ENCODE measurements around the gene LRP1B.
"Not testable (repeated sequence)": the region's sequence is repeated elsewhere in the genome, so short reads cannot be mapped to it uniquely, and the experiment has no call there.

The LRP1B gene

DNA sequence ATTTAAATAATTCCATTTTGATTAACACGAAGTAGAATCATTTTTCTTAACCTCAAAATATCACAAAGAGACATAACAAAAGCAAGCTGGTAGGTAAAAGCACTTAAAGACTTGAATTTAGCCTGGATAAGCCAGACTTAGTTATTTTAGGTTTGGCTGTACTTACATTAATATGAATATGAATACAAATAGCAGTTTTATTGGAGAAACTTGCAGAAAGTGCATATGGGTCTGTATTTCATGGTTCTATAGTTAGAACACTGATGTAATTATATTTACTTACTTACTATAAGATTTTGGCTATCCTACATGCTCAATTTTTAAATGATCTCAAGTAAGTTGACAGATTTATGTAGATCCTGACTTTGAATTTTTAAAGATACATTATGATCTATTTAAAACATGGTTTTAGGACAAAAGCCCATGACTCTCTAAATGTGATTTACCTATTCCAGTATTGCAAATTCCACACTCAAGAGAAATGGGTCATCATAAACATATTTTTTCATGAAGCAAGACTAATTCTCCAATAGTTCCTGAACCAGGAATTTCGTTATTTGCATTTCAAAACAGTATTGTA, 1775.2 kb downstream of the LRP1B start:
- no peak for DNase-seq

DNA sequence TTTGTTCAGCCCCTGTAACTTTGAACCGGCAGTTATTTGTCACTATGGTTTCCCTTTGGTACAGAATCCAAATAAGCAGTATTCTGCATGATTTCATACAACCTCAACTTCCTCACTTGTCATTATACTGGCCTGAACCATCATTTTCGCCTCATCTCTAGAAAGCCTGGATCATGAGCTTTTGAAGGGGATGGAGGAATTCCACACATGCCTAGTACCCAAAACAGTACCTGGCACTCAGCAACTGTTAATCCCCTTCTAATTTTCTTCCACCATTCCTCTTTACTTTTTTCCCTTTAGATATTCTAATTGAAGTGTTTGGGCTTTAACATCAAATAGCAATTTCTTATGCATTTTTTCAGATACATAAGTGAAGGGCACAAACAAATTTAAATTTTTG, 1776.3 kb downstream of the LRP1B start:
- DNase-seq, result no peak

DNA sequence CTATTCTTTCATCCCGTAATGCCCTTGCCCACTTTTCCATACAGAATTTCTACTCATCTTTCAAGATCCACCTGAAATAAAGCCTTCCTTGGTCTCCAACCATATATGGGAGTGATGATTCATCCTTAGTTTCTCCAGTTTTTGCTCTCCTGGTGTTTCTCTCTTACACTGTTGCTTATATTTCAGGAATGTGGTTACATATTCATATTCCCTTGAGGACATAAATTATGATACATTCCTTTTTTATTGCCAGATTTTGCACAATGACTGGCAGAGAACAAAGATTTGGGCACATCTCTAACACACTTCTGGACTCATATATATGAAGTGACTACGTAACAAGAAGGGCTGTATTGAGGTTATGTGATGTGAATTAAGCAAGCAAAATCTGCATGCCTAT, 1777.3 kb downstream of the LRP1B start:
- DNase-seq, result no peak

DNA sequence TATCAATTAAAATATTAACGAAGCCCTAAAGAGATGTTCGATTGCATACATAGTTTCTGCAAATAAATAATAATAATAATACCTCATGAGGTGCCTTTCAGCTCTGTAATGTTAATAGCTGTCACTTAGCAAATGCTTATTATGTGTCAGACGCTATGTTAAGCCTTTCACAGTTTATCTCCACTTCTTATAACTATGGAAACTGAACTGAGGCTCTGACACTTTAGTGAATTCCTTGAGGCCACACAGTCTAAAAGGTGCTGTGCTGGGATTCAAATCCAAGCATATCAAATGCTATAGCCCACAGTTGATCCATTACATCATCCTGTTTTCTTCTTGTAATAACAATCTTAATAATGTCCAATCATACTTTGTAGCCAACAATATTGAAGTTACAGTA, 1779.1 kb downstream of the LRP1B start:
- DNase-seq, result no peak

DNA sequence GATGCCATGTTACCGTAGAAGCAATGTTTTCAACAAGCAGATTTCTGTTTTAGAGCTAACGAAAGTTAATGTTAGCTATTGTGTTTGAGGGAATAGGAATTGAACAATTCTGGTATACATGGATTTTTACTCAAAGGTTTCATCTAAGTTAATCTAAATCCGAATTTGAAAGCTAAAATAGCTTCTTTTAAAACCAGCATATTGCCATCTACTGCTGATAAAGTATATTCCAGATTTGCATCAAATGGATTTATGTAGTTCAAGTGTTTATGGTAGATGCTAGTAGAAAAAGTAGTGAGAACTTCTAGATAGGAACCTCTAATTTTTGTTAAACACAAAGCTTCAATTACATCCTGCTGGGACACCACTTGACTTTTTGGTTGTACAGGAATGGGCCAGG, 1781.1 kb downstream of the LRP1B start:
- DNase-seq, result no peak

DNA sequence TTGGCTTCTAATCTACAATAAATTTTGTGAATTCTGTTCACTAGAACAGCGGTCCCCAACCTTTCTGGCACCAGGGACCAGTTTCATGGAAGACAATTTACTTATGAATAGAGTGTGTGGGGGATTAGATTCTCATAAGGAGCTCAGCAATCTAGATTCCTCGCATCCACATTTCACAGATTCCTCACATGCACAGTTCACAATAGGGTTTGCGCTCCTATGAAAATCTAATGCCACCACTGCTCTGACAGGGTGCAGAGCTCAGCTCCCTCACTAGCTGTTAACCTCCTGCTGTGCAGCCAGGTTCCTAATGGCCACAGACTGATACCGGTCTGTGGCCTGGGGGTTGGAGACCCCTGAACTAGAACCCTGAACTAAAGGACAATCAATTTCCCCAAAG, 1782.0 kb downstream of the LRP1B start:
- DNase-seq, result no peak

DNA sequence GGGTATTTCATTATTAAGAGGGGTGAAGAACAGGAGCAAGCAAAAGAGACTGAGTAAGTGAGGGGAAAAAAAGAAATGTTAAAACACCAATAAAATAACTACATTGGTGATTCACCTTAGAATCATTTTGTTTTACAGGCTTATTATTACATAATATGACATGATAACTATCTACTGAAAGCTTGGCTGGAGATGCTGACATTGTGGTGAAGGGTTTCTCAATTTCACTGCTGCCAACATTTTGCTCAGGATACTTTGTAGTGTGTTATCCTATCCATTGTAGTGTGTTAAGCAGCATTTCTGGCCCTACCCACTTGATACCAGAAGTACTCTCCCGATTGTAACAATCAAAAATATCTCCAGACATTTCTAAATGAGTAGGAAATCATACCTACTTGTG, 1786.0 kb downstream of the LRP1B start:
- no peak for DNase-seq

DNA sequence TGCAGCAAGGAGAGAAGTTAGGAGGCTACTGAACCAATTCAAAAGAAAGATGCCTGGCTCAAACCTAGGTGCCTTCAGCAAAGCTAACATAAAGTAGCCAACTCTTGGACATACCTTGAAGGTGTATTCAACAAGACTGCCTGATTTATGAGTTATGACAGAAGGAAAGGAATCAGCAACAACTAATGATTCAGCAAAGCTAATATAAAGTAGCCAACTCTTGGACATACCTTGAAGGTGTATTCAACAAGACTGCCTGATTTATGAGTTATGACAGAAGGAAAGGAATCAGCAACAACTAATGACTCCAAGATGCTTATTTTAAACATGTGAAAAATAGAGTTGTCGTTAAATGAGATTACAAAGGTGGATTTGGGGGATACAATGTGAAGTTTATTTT, 1786.5 kb downstream of the LRP1B start:
- not testable (repeated sequence) for DNase-seq

DNA sequence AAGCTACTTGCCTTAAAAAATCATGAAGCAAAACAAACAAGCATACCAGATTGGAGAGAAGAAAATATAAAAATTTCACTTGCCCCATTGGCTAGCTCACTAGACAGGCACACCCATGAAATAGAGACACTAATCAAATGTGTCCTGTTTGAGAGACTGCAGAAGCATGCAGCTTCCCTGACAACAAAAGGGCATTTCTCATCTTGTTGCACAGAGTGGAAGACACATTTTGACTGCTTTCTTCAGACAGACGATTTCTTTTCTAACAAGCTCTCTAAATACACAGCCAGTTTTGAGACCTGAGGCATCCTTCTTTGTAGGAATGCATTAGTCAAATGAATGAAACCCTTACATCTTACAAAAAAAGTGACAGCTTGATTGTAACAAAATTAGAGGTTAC, 1792.0 kb downstream of the LRP1B start:
- no peak for DNase-seq

DNA sequence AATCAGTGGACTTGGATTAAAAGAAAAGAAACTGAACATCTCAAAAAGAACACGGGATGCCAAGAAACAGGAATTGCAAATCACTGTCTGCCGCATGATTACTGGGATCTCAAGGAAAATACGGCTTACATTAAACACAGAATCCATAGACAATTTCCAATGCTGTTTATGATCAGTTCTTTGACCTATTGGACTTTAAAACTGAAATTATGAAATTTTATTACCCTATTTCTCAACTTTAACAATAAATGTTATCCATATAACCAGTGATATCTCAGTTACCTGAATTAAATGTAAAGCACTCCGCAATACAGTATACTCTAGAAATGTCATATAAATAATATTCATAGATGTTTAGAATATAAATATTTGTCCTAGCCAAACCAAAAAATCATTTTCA, 1793.8 kb downstream of the LRP1B start:
- no peak for DNase-seq

DNA sequence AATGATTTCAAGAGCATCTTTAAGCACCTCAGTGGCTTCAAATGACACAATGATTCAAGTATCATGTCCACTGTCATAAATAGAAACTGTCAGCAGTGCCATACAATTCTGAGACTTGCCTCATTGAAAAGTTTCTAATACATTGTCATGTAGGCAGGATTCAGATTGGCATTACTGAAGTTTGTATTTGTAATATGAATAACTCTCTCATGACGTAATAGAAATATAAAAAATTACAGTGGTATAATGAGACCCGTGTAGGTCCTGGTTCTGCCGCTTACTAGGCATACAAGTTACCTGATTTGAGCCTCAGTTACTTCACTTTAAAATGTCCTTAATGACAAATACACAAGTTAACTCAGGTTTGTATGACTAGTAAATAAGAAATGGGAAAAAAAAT, 1814.5 kb downstream of the LRP1B start:
- DNase-seq, result no peak

DNA sequence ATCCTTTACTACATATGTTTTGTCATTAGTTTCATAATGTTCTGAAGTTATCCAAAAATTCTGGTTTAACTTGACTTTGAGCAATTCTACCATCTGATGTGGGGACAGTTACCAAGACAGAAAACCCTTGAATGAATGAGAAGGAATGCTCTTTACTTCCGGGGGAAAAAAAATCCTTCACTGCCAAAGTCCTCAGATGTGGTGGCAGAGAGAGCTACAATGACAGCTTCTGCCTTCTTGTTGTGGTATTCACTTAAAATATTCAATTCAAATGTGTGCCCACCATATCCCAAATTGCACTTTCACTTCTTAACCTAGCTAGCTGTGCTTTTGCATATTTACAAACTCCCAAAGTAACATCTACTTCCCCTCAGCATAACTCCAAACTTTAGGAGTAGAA, 1818.9 kb downstream of the LRP1B start:
- DNase-seq, result no peak

DNA sequence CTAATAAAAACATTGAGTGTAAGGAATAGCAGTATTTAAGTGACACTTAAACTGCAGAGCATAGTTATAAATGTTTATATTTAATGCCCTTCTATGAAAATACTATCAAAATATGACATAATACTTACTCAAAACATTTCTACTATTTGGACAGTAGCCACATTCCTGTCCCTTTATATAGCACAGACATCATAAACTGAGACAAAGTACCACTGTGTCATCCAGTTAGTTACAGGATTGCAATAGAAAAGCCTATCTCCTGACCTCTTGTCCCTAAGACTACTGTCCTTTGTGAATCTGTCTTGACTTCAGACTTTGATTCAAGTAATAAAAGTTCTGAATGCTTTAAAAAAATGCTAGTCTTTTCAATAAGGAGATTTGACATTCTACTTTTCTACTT, 1822.1 kb downstream of the LRP1B start:
- DNase-seq, result no peak

DNA sequence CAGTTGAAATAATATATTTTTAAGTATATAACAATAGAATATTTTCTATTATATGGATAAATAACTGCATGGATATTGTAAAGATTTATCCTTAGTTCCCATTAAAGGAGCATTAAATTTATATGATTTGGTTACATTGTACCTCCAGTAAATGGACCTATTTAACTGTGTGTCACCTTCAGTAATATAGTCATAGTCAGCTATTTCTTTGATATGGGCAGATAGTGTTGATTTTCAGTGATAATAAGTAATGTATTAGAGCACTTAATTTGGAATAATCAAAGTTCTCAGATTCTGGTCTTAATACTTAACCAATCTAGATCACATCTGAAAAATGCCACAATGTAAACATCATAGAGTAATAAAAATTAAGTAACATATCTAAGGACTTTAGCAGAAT, 1823.3 kb downstream of the LRP1B start:
- no peak for DNase-seq

DNA sequence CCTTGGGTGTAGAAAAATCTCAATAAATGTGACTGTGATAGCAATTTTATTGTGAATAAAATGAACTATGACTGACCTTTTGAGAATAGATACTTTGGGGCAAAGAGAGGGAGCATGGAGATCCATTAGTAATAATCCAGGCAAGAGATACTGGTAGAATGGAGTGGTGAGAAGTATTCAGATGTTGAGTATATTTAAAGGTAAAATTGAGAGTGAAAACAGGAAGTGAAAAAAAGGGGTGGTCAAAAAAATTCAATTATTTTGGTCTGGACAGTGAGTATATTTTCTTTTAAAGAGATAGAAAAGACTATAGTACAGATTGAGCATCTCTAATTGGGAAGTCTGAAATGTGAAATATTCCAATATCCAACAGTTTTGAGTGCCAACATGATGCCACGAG, 1835.0 kb downstream of the LRP1B start:
- DNase-seq, result no peak

DNA sequence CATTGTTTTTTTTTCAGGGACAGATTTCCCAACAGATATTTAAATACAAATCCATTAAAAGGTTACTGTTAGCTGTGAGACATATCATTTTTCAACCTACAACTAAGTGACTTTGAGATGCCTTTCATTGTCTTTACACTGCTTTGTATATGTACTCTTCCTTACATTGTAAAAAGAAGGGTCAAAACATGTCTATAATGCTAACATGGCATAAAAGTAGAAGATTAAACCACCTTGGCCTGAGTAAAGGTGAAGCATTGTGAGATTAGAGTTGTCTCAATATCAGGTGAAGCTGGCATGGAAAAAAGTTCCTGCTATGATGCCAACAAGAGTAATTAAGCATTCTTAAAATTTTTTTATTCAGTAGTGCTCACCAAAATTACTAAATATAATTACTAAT, 1842.1 kb downstream of the LRP1B start:
- no peak for DNase-seq

DNA sequence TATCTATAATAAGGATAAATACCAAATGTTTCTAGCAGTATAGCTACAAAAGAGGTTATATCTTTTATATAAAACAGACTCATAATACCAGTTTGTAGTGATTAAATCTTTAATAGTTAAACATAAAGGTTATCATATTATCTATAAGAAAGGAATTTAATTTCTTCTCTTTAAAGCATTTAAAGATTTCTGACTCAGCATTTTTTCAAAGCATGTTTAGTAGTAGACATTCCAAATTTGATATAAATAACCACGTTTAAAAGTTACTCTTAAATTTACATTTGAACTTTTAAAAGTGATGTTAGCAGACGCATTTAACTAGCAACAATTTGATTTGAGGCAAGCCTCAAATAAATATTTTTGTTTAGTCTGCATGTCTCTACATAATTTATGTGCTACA, 1842.6 kb downstream of the LRP1B start:
- no peak for DNase-seq

DNA sequence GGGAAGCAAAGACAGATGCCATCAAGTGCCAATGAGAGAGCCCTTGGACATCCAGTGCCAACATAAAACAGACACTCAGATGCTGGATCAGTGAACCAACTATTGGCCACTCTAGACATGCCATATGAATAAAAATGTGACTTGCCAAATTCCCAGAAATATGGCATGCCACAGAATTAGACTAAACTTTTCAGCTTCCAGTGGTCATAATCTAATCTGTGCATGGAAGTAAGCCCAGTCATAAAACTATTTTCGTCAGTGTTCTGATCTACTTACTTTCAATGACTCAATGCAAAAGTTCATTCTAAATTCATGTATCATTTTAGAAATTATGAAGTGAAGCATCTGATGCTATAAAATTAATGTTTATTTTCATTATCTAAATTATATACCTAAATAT, 1844.4 kb downstream of the LRP1B start:
- DNase-seq, result no peak

DNA sequence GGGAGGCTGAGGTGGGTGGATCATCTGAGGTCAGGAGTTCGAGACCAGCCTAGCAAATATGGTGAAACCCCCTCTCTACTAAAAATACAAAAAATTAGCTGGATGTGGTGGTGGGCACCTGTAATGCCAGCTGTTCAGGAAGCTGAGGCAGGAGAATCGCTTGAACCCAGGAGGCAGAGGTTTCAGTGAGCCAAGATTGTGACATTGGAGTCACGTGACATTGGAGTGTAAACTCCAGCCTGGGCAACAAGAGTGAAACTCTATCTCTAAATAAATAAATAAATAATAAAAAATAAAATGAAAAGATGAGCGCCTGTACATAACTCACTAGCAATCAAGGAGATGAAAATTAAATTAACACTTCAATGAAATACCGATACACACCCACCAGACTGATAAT, 1853.5 kb downstream of the LRP1B start:
- not testable (repeated sequence) for DNase-seq

DNA sequence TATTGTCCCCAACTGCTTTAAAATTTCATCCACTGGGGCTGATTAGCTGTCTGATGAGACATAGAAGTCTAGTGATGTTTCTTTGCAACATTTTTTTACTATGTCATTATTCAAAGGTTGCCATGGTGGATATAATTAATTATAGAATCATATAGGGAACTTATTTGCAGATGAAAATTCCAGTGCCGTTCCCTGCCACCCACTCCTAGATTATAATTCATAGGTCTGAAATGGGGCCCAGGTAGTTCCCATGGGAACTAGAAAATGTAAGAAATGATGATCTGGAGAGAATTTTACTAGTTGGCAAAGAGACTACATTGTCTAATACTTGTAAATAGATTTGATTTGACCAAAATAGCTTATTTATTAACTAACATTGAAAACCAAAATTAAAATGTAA, 1854.2 kb downstream of the LRP1B start:
- DNase-seq, result no peak

DNA sequence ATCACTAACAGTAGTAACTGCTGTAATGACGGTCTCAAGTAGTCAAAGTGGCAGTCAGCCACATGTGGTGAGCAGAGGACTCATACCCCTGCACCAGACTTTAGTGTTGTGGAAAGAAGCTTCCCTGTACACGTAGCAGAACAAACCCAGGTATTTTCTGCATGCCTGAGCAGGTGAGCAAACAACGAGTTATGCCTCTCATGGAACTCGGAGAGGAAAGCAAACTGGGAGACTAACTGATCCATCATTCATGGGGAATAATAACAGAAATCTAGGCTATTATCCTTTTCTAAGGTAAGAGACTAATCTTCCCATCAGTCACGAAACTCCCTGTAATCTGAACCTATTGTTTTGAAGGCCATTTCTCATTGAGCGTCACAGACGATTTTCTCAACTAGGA, 1855.4 kb downstream of the LRP1B start:
- DNase-seq, result no peak

DNA sequence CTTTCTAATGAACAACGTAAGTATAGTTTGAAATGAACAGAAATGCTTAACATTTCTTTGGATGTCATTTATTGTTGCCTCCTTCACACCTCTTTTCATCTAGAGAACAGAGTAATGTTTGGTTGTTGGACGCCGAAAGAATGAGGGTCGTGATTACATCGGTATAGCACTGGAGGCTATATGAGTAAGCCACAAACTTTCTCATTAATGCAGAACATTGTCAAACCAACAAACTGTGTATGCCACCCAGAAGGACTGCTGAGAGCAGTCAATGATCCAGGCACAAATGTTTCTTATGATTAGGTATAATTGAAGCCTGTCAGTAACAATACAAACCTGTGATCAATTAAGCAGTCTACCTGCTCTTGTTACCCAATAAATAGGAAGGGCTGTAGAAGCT, 1855.9 kb downstream of the LRP1B start:
- DNase-seq, result no peak

DNA sequence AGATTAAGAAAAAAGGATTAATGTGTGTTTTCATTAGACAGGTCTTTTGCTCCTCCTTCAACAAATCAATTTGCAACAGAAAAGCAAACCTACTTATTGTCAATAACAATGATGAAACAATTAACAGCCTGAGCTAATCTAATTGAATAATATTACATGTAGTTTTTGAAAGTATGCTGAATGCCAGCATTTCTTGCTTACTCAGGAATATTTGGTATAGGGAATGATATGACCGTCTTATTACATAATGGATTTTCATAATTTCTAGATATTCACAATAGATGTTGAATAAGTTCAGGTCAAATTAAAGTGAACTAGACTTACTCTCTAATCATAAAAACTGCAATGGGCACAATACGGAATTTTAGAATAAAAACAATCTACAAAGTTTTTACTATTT, 1856.9 kb downstream of the LRP1B start:
- no peak for DNase-seq

DNA sequence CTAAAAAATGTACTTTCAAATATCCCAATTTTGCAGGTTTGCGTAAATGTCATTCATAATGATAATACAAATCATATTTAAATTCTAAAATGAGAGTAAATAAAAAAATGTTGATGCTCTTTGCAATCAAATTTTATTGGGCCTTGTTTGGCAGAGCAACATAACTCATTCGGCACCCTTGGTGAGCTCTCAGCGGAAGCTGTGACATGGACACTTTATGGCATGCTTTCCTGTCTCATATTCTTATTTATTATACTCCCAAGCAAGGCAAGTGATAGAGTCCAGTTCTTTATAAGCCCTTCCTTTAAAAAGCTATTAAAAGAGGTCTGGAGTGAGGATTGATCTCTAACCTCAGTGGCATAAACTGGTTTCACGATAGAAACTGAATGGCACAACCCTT, 1857.4 kb downstream of the LRP1B start:
- no peak for DNase-seq

DNA sequence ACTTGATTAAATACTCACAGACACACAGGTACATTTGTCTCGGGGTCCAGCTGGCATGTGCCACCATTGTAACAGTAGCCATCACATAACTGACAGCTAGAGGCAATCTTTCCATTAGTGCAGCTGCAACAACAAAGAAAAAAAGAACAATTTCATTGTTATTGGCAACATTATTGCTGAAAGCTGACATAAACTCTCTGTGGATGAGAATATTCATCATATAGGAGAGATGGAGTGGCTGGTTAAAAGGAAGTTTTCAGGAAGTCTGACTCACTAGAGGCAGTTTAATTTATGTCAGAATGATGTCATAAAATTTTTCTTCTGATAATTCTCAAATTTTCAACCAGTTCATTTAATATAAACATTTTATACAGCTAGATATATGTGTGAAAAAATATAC, 1860.6 kb downstream of the LRP1B start:
- DNase-seq, result no peak

DNA sequence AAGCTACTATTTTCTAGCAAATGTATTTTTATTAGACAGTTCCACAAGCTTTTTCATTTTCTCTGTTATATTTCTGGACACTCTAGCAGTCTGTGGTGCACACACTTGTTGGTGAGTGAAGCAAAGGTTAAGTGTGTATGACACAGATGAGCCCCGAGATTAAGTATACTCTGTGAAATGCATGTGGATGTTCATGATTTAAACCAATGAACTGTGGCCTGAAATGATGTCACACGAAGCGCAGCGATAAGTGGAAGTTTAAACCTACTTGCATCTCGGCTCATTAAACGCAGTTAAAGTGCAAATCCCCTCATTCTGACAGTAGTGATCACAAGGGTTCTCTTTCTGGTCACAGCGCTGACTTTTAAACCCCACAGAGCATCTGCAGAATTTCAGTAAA, 1861.8 kb downstream of the LRP1B start:
- no peak for DNase-seq

Measured in stimulated activated naive CD4-positive, alpha-beta T cell (primary cell).